ENCODE measurements around the gene LGALS1.

DNA sequence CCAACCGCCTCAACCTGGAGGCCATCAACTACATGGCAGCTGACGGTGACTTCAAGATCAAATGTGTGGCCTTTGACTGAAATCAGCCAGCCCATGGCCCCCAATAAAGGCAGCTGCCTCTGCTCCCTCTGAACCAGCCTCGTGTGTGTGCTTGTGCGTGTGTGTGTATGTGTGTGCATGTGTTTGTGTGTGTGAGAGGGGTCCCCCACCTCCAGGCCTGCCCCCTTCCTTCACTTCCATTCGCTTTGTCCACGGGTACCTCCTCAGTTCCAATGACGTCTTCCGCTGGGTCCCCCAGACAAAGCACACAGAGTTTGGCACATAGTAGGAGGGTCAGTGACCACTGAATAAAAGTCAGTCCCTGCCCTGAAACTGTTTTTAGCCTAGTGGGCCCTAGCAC lies 4.2 kb downstream of the LGALS1 start:
- TF ChIP-seq, protein P1, sequence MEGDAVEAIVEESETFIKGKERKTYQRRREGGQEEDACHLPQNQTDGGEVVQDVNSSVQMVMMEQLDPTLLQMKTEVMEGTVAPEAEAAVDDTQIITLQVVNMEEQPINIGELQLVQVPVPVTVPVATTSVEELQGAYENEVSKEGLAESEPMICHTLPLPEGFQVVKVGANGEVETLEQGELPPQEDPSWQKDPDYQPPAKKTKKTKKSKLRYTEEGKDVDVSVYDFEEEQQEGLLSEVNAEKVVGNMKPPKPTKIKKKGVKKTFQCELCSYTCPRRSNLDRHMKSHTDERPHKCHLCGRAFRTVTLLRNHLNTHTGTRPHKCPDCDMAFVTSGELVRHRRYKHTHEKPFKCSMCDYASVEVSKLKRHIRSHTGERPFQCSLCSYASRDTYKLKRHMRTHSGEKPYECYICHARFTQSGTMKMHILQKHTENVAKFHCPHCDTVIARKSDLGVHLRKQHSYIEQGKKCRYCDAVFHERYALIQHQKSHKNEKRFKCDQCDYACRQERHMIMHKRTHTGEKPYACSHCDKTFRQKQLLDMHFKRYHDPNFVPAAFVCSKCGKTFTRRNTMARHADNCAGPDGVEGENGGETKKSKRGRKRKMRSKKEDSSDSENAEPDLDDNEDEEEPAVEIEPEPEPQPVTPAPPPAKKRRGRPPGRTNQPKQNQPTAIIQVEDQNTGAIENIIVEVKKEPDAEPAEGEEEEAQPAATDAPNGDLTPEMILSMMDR (conservative IDR thresholded peaks at IDR 0.05), result no peak
- TF ChIP-seq ZFX (IDR thresholded peaks at IDR 0.05), result no peak

Measured in C4-2B (cell line).